OCI-LY1 (cell line): ENCODE results near the gene MSH6.

Experiments used
- H2AFZ ChIP-seq: fragments of 200-600 bp; sonication (generic), shearing (Covaris generic); 2 replicates; pipeline ENCODE4 v1.6.0; 2014; ENCODE audit warnings: antibody characterized with exemption, mild to moderate bottlenecking, low read length
- H3F3A ChIP-seq: fragments of 200-600 bp; sonication (generic), shearing (Covaris generic); 2 replicates; pipeline ENCODE4 v1.6.0; 2014; ENCODE audit warnings: mild to moderate bottlenecking, antibody characterized with exemption, low read length, moderate library complexity; ENCODE audit not compliant: insufficient read depth
- H3K27ac ChIP-seq: fragments of 200-600 bp; sonication (generic); 2 replicates; pipeline ENCODE4 v1.5.1; 2014; ENCODE audit warnings: low read length, mixed run types, mild to moderate bottlenecking, low read depth; ENCODE audit not compliant: poor library complexity, severe bottlenecking
- H3K27me3 ChIP-seq: fragments of 200-600 bp; sonication (generic); 2 replicates; pipeline ENCODE4 v1.6.0; 2014; ENCODE audit warnings: antibody characterized with exemption, mild to moderate bottlenecking, low read length, moderate library complexity; ENCODE audit not compliant: insufficient read depth
- H3K36me3 ChIP-seq: fragments of 200-600 bp; sonication (generic); 2 replicates; pipeline ENCODE4 v1.6.1; 2014; ENCODE audit warnings: mild to moderate bottlenecking, antibody characterized with exemption, low read length, moderate library complexity, mixed read lengths; ENCODE audit not compliant: insufficient read depth
- H3K4me1 ChIP-seq: fragments of 200-600 bp; sonication (generic); 2 replicates; pipeline ENCODE4 v1.5.1; 2014; ENCODE audit warnings: mild to moderate bottlenecking, low read length, moderate library complexity; ENCODE audit not compliant: insufficient read depth, severe bottlenecking
- H3K4me2 ChIP-seq: fragments of 200-600 bp; sonication (generic), shearing (Covaris generic); 2 replicates; pipeline ENCODE4 v1.6.1; 2014; ENCODE audit warnings: low read length
- H3K4me3 ChIP-seq: fragments of 200-600 bp; sonication (generic); 2 replicates; pipeline ENCODE4 v1.5.1; 2014; ENCODE audit warnings: low read length, low read depth, mild to moderate bottlenecking, mixed read lengths; ENCODE audit not compliant: poor library complexity, severe bottlenecking
- H3K79me2 ChIP-seq: fragments of 200-600 bp; shearing (Covaris generic); 2 replicates; pipeline ENCODE4 v1.6.1; 2016; ENCODE audit warnings: mixed run types, low read length, mixed read lengths; ENCODE audit not compliant: insufficient read depth
- H3K9ac ChIP-seq: fragments of 200-600 bp; sonication (generic), shearing (Covaris generic); 2 replicates; pipeline ENCODE4 v1.6.1; 2014; ENCODE audit warnings: mild to moderate bottlenecking, low read length, mixed read lengths
- H3K9me2 ChIP-seq: fragments of 200-600 bp; sonication (generic), shearing (Covaris generic); 2 replicates; pipeline ENCODE4 v1.6.1; 2014; ENCODE audit warnings: low read depth, mild to moderate bottlenecking, low read length, mixed read lengths
- H3K9me3 ChIP-seq: fragments of 200-600 bp; shearing (Covaris generic); 2 replicates; pipeline ENCODE4 v1.6.1; 2014; ENCODE audit warnings: low read length, mixed read lengths
- H4K20me1 ChIP-seq: fragments of 200-600 bp; sonication (generic), shearing (Covaris generic); 2 replicates; pipeline ENCODE4 v1.6.0; 2016; ENCODE audit warnings: mild to moderate bottlenecking, low read length; ENCODE audit not compliant: insufficient read depth
- CTCF ChIP-seq: fragments of 200-600 bp; sonication (generic), shearing (Covaris generic); IDR thresholded peaks from 2 replicates; pipeline ENCODE4 v1.5.1; 2017; ENCODE audit warnings: mild to moderate bottlenecking, antibody characterized with exemption, low read length, moderate library complexity, mixed read lengths
- EZH2 ChIP-seq: fragments of 200-600 bp; sonication (generic), shearing (Covaris generic); IDR thresholded peaks from 2 replicates; pipeline ENCODE4 v1.8.0; 2017; ENCODE audit warnings: borderline replicate concordance, mixed run types, mild to moderate bottlenecking, antibody characterized with exemption, low read length, moderate library complexity, mixed read lengths

Gene MSH6

GRCh38 chr2:47767880-47768609, 14.9 kb upstream of the MSH6 start:
- Histone ChIP-seq H3K4me2 (peak overlapping the region; percentile 36; the same call in 1 of the 2 replicates), H3K27ac (peak overlapping the region; percentile 97), H2AFZ (no peak overlapping the region), H3K9ac (peak overlapping the region; percentile 50), H3K4me3 (no peak overlapping the region), H3K9me3 (no peaks in the 10 kb centered on the region), H3K4me1 (peaks cover 61% of the 10 kb centered on the region), H3K27me3 (no peaks in the 10 kb centered on the region), H3K79me2 (no peaks in the 10 kb centered on the region), H3K9me2 (no peaks in the 10 kb centered on the region), H4K20me1 (no peaks in the 10 kb centered on the region), H3K36me3 (peaks cover 10% of the 10 kb centered on the region), H3F3A (no peaks in the 10 kb centered on the region)
- peak; percentile 97 for TF ChIP-seq CTCF
- no peak for TF ChIP-seq EZH2

- no peaks in the 10 kb centered on the region for H4K20me1 ChIP-seq
- no peak for TF ChIP-seq CTCF
- TF ChIP-seq EZH2, result no peak
- H3K79me2 ChIP-seq, result no peaks in the 10 kb centered on the region
- H3F3A ChIP-seq, result no peaks in the 10 kb centered on the region
- no peaks in the 10 kb centered on the region for H3K9me2 ChIP-seq
- H3K4me1 ChIP-seq, result peaks cover 49% of the 10 kb centered on the region
- H3K4me2 ChIP-seq, result no peak overlapping the region
- H3K9me3 ChIP-seq, result no peaks in the 10 kb centered on the region
- no peak overlapping the region for H3K9ac ChIP-seq
- no peaks in the 10 kb centered on the region for H3K27me3 ChIP-seq
- H3K27ac ChIP-seq, result no peak overlapping the region
- no peak overlapping the region for H3K4me3 ChIP-seq
- H3K36me3 ChIP-seq, result peaks cover 10% of the 10 kb centered on the region
- H2AFZ ChIP-seq, result no peak overlapping the region
Observed at GRCh38 chr2:47769318-47769717, 13.6 kb upstream of the MSH6 start.

- Histone ChIP-seq H3K79me2 (no peaks in the 10 kb centered on the region), H2AFZ (no peak overlapping the region), H4K20me1 (no peaks in the 10 kb centered on the region), H3F3A (no peaks in the 10 kb centered on the region), H3K4me1 (peaks cover 30% of the 10 kb centered on the region), H3K4me3 (no peak overlapping the region), H3K27me3 (no peaks in the 10 kb centered on the region), H3K9me2 (no peaks in the 10 kb centered on the region), H3K36me3 (peaks cover 10% of the 10 kb centered on the region), H3K4me2 (no peak overlapping the region), H3K27ac (peak overlapping the region; percentile 5), H3K9me3 (no peaks in the 10 kb centered on the region), H3K9ac (no peak overlapping the region)
- no peak for TF ChIP-seq EZH2
- TF ChIP-seq CTCF, result no peak
Observed at GRCh38 chr2:47771211-47771610, 11.7 kb upstream of the MSH6 start.
